ENCODE measurements around the gene PTPN21.

PTPN21 gene

DNA sequence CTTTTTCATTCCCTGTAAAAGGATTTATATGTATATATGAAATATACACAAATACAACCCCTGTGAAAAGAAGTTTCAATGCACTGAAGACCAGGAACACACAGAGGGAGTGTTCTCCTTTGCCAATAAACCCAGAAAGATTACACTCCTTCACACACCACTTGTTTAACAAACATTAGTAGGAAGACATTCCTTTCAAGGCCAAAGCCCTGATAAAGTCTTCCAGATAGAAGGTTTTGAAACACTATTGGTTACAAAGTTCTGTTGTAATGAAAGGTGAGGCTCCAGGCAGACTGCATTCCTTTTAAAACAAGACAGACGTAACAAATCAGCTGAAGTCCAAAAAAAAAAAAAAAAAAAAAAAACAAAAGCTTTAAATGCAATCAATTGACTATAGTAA lies 81.0 kb downstream of the PTPN21 start:
- DNase-seq (ENCODE audit: extremely low read depth in 1 of 2, low read depth in 1 of 2), result no peak

DNA sequence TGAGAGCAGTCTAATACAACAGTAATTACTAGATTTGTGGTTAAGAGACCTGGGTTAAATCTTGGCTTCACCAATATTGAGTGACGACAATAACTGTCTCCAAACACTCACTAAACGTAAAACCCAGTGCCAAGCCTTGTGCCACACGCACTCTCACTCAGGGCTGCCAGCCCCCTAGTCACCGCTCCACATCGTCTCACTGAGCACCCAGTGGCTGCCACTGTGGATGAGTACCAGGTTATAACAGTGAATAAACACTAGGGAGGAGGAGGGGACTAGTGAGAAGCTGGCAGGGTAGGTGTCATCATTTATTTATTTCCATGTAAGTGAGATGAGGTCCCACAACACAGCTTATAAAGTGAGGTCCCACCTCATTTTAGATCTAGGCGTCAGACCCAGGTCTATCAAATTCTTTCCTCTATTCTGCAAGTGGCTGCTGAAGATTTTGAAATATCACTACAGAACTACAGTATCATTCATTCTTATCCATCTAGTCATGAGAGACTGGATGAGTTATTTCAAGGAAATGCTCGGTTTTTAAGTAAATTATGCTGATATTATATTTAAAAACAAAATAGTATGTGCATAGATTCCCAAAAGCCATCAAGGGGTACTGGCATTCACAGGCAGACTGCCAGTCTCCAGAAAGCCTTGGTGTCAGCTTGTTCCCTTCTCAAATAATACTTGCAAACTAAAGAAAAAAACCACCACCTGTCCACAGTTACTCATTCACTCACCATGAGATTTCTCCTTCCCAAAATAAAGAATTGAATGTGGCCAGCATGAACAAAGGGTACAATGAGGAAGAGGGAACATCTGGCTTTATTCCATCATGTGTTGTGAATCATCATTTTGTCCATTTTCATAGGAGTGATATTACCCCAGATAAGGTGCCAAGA lies 84.0 kb downstream of the PTPN21 start:
- DNase-seq (ENCODE audit: extremely low read depth in 1 of 2, low read depth in 1 of 2), result no peak

DNA sequence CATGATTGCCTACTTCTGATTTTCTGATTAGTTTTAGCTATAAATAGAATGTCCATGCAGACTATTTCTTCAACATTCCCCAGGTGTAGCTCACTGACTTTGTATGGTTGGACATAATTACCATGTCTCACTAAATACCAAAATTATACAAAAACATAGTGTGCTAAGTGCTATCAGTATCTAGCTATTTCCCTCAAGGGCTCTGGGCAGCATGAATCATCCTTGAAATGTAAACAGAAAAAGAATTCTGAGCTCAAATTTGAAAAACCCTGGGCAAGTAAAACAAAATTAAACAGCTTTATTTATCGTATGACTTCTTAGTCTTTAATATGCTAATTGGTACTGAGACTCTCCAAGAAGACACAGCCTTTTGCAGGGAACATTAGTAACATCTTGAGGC lies 86.4 kb downstream of the PTPN21 start:
- DNase-seq (ENCODE audit: extremely low read depth in 1 of 2, low read depth in 1 of 2), result no peak

DNA sequence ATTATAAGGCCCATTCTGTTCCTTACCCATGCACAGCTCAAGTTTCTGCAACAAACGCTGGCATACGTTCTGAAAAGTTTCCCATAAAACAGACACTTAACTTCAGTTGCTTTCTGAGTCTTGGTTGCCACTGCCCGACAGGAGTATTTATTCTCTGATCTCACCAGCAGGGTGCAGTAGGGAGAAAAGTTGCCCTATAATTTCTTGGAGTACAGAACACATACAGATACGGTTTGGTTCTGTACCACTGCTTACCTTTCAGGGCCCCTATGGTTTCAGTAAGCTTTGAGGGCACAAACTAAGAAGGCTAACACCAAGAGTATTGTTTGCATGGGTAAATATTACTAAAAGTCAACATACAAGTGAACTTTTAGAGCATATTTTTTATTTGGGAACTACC lies 91.5 kb downstream of the PTPN21 start:
- DNase-seq (ENCODE audit: extremely low read depth in 1 of 2, low read depth in 1 of 2), result no peak

DNA sequence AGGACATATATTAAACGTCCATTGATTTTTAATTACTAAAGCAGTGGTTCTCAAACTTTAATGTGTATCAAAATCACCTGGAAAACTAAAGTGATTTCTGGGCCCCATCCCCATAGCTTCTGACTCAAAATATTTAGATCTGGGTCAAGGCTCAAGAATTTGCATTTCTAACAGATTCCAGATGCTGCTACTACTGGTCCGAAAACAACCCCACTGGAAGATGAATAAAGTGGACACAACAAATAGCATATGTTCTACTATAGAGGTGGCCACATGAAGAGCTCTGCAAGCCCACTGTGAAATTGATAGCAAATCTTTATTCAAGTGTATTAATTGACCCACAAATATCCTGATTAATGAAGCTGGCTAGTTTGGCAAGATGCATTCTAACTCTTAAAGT lies 99.9 kb downstream of the PTPN21 start:
- DNase-seq (ENCODE audit: extremely low read depth in 1 of 2, low read depth in 1 of 2), result no peak

DNA sequence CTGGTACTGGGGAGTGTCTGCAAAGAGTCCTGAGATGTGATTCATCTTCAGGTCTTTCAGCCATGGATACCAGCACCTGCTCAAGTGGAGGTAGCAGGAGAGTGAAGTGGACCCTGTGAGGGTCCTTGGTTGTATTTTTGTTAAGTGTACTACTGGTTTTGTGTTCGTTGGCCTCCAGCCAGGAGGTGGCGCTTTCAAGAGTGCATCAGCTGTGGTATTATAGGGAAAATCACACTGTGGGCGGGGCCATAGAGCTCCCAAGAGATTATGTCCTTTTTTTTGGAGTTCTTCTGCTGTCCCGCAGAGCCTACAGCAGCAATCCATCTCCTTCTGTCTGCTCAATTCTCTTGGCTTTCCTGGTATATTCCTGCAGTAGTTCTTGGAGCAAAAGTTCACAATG lies 102.6 kb downstream of the PTPN21 start:
- DNase-seq (ENCODE audit: extremely low read depth in 1 of 2, low read depth in 1 of 2), result no peak

DNA sequence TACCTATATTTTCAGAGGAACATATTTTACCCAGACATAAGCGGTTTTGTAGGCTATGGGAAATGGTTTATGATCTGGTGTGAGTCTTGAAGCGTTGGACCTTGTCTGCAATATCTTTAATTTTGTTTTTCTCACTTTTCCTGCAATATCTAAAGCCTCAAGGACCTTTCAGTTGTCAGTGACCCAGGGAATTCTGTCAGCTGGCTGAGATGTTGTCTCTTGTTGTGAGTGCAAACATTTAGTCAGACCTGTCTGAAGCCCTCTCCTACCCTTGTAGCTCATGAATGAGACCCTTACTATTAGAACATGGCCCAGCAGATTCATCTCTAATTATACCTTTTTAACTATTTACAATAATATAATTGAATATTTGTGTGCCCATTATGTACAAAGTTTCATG lies 115.7 kb downstream of the PTPN21 start:
- DNase-seq (ENCODE audit: extremely low read depth in 1 of 2, low read depth in 1 of 2), result no peak

DNA sequence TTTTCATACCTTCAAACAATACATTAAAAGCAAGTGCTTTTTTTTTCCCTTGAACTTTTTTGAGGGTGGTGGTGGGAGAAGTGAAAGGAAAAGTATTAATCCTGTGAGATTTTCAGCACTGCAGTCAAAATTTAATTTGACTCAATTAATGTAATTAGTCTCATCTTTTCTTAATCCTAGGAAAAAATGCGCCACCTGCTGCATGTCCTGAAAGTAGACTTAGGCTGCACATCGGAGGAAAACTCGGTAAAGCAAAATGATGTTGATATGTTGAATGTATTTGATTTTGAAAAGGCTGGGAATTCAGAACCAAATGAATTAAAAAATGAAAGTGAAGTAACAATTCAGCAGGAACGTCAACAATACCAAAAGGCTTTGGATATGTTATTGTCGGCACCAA lies 117.1 kb downstream of the PTPN21 start:
- no peak for DNase-seq (ENCODE audit: extremely low read depth in 1 of 2, low read depth in 1 of 2)

DNA sequence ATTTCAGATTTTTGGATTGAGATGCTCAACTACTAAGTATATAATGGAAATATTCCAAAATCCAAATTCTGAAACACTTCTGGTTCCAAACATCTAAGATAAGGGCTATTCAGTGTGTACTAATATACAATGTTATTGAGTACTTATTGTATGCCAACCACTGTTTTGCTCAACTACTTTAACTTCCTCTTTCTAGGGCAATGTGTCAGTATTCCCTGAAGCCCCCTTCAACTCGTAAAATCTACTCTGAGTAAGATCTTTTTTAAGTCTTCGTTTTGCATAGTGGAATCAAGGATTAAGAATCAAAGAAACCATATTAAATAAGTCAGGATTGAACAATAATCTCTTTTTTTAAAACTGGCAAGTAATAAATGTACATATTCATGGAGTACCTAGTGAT lies 123.8 kb downstream of the PTPN21 start:
- no peak for DNase-seq (ENCODE audit: extremely low read depth in 1 of 2, low read depth in 1 of 2)

DNA sequence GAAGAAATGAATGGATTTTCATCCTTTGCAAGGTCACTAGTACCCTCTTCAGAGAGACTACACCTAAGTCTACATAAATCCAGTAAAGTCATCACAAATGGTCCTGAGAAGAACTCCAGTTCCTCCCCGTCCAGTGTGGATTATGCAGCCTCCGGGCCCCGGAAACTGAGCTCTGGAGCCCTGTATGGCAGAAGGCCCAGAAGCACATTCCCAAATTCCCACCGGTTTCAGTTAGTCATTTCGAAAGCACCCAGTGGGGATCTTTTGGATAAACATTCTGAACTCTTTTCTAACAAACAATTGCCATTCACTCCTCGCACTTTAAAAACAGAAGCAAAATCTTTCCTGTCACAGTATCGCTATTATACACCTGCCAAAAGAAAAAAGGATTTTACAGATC lies 128.5 kb downstream of the PTPN21 start:
- no peak for DNase-seq (ENCODE audit: extremely low read depth in 1 of 2, low read depth in 1 of 2)

DNA sequence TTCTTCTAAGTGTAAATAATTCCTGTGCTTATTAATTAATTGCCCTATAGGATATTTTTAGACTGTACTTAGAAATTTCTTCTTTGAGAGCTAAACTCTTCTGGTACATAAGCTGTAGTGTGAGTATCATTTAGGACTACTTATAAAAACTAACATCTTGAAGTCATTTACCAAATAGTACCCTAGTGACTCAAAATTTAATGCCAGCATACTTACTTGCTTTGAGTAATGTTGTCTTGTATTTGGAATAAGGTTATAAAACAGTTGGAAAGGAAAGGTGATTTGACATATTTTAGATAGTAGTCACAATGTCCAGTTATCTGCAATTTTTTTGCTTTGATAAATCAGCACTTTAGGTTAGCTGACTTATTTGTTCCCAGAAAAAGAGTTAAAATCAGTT lies 130.2 kb downstream of the PTPN21 start:
- DNase-seq (ENCODE audit: extremely low read depth in 1 of 2, low read depth in 1 of 2), result no peak

DNA sequence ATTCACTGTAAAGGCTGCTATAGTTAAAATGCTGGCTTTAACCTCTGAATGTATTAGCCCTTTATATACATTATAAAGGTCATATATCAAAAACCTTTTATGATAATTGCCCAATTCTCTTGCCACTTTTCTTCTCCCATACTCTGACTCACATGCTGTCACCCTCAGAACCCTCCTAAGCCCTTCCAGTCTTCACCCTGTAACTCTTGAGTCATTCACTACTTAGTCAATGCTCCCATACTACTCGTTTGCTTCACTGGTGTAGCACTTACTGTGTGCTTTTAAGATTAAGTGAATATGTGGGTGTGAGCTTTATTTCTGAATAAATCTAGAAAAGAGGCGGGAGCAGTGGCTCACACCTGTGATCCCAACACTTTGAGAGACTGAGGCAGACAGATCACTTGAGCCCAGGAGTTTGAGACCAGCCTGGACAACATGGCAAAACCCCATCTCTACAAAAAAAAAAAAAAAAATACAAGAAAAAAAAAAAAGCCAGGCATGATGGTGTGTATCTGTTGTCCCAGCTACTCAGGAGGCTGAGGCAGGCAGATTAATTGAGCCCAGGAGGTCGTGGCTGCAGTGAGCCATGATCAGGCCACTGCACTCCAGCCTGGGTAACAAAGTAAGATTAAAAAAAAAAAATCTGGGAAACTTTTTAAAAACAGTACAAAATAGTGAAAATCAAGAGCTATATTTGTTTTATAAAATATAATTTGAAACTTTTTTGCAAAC lies 131.7 kb downstream of the PTPN21 start:
- no peak for DNase-seq (ENCODE audit: extremely low read depth in 1 of 2, low read depth in 1 of 2)

DNA sequence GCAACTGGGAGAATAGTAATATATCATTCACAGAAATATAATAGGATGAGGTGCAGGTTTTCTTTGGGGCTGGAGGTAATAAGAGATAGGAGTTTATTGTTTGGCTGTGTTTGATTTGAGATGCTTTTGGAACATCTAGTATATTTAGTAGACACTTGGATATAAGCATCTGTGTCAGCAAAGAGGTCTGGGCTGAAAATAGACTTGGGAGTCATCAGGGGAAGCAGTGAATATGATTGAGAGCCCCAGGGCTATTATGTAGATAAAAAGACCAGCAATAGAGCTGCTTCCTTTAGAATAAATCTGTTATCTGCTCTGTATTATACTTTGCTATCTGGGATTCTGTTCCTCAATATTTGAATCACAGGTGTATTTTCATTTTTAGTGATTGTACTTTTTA lies 132.8 kb downstream of the PTPN21 start:
- DNase-seq (ENCODE audit: extremely low read depth in 1 of 2, low read depth in 1 of 2), result no peak

DNA sequence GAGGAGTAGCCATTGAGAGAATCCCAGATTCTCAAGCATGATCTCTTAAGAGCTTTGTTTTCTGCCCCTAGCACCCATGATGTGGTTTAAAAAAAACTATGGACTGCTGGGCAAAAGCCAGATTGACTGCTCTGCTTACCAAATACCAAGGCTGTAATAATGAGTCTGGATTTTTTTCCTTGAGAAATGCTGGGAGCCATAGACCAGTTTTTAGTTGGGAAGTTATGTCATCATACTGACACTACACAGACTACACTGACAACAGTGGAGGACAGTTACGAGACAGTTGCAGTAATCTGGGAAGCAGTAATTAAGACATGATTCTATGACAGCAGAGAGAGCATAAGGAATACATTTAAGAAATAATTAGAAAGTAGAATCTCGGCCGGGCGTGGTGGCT lies 133.5 kb downstream of the PTPN21 start:
- no peak for DNase-seq (ENCODE audit: extremely low read depth in 1 of 2, low read depth in 1 of 2)

DNA sequence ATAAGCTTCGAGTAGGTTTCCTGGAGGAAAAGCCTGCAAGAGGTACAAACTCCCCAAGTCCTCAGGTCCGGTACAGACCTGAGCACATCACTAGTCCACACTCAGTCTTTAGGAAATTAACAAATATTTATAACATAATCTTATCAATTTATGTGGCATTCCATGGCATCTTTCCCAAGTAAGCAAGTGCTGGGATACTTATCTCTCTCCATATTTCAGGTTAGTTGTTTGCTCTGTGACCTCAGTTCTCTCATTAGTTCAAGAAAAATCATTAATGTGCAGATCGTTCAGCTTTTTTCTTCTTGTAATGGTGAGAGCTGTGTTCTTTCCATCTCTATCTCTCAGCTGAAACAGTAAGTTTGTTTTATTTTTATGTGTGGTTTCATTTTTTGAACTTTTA lies 134.6 kb downstream of the PTPN21 start:
- DNase-seq (ENCODE audit: extremely low read depth in 1 of 2, low read depth in 1 of 2), result no peak

DNA sequence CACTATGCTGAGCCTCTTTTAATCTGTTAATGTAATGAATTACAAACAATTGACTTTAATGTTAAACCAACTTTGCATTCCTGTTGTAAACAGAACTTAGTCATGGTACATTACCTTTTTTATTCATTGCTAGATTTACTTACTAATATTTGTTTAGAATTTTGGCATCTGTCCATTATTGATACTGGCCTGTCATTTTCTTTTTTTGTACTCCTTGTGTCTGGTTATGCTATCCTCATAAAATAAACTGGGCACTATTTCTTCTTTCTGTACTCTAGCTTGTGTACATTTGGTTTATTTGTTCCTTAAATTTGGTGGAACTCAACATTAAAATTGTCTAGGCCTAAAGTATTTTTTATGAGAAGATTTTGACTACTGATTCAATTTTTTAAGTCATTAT lies 137.2 kb downstream of the PTPN21 start:
- no peak for DNase-seq (ENCODE audit: extremely low read depth in 1 of 2, low read depth in 1 of 2)
